ENCODE data around the gene SNX5. TPM values are rescaled to one million over a fixed set of nuclear protein-coding genes. Genes with fewer than 3 reads are reported as not detected.

SNX5 gene
- total and polyA plus RNA-seq, 2 of the 8 experiments (the other 6 are each of a cell fraction or from before 2014, with no cell fraction given): 155 to 194 TPM

DNA sequence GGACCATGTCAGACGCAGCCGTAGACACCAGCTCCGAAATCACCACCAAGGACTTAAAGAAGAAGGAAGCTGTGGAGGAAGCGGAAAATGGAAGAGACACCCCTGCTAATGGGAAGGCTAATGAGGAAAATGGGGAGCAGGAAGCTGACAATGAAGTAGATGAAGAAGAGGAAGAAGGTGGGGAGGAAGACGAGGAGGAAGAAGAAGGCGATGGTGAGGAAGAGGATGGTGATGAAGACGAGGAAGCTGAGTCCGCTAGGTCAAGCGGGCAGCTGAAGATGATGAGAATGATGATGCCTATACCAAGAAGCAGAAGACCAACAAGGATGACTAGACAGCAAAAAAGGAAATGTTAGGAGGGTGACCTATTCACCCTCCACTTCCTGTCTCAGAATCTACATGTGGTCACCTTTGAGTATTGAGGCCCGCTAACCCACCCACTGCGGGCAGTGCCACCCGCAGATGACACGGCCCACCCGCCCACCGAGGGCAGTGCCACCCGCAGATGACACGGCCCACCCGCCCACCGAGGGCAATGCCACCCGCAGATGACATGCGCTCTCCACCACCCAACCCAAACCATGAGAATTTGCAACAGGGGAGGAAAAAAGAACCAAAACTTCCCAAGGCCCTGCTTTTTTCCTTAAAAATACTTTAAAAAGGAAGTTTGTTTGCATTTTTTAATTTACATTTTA is 43.5 kb upstream of the SNX5 start:
- no peak overlapping the region for H3K4me3 ChIP-seq (ENCODE audit: extremely low read depth in 1 of 4, insufficient read depth in 2 of 4, low read depth in 3 of 4, low read length in 4 of 4)
- no peak overlapping the region for H2BK20ac ChIP-seq (ENCODE audit: low read length)
- CTCF ChIA-PET (ENCODE audit: partially characterized antibody): no interaction called here
- no peak overlapping the region for H4K91ac ChIP-seq (replicated peaks; ENCODE audit: insufficient read length, low read length)
- no peak overlapping the region for H4K5ac ChIP-seq (ENCODE audit: insufficient read length, low read depth, low read length)
- no peak overlapping the region for H3K4ac ChIP-seq (replicated peaks; ENCODE audit: insufficient read length, low read depth, low read length)
- no peak overlapping the region for H3K4me2 ChIP-seq (ENCODE audit: insufficient read depth in 1 of 2, low read depth in 2 of 2, low read length in 2 of 2)
- no peaks in the 10 kb centered on the region for H3K9me3 ChIP-seq (ENCODE audit: insufficient read depth in 2 of 2, low read depth in 1 of 2, low read length in 1 of 2)
- no peaks in the 10 kb centered on the region; a peak in 2 of 8 replicates for H3K36me3 ChIP-seq (ENCODE audit: control insufficient read depth in 2 of 4, insufficient read depth in 4 of 4, low read length in 3 of 4)
- POLR2A ChIA-PET (ENCODE audit: partially characterized antibody): interaction anchor here (0.6 kb wide), 1 partner anchor 26 kb away, joined by 4 read pairs; no protein-coding TSS in a partner anchor
- FAIRE-seq (no peak), DNase-seq (ENCODE audit: low read depth in 1 of 2, low spot score in 2 of 2) (no peak)
- H2BK120ac ChIP-seq (replicated peaks; ENCODE audit: low read depth, low read length): no peak overlapping the region
- H3K23ac ChIP-seq (ENCODE audit: insufficient read length): no peak overlapping the region
- WGBS, 2 experiments (ENCODE audit: extremely low coverage in 1 of 2, insufficient coverage in 1 of 2, insufficient read length in 1 of 2, insufficient replicate concordance in 2 of 2, low coverage in 1 of 2, low lambda C conversion rate in 2 of 2, missing lambda C conversion rate in 1 of 2): 91 to 100% methylated on average over 3 to 16 of the region's 21 CpGs
- no peak overlapping the region for H4K8ac ChIP-seq (ENCODE audit: extremely low read depth, insufficient read depth, low read length)
- H3K79me1 ChIP-seq (ENCODE audit: low read depth, low read length): no peaks in the 10 kb centered on the region
- H3K18ac ChIP-seq (ENCODE audit: extremely low read depth, low read length): no peak overlapping the region
- no peak overlapping the region for H3K14ac ChIP-seq (ENCODE audit: insufficient read length)
- no peaks in the 10 kb centered on the region for H3K27me3 ChIP-seq (replicated peaks in 1 of 4; ENCODE audit: control insufficient read depth in 3 of 4, extremely low read depth in 1 of 4, insufficient read depth in 3 of 4, low read length in 3 of 4)
- no peak overlapping the region for H2AK5ac ChIP-seq (ENCODE audit: low read depth, low read length)
- no peak overlapping the region for H3K27ac ChIP-seq (ENCODE audit: low read depth, low read length)
- H2AFZ ChIP-seq (ENCODE audit: low read length): no peak overlapping the region
- H3K9ac ChIP-seq (replicated peaks in 1 of 4; ENCODE audit: extremely low read depth in 1 of 4, low read depth in 3 of 4, low read length in 3 of 4): no peak overlapping the region
- no peaks in the 10 kb centered on the region; a peak in 1 of 7 replicates for H3K4me1 ChIP-seq (replicated peaks in 1 of 4; ENCODE audit: control insufficient read depth in 3 of 4, insufficient read depth in 4 of 4, low read length in 3 of 4)
- no peak overlapping the region for H2BK12ac ChIP-seq (ENCODE audit: low read depth, low read length)
- no peaks in the 10 kb centered on the region for H4K20me1 ChIP-seq (replicated peaks in 1 of 2; ENCODE audit: control insufficient read depth in 1 of 2, insufficient read depth in 2 of 2, low read length in 2 of 2)
- no peak overlapping the region for H3K56ac ChIP-seq (replicated peaks; ENCODE audit: insufficient read length, low read depth, low read length)
- no peak overlapping the region for H2BK15ac ChIP-seq (ENCODE audit: low read length)
- no peaks in the 10 kb centered on the region for H3K23me2 ChIP-seq (ENCODE audit: low read depth, low read length)
- no peak overlapping the region for H2BK5ac ChIP-seq (ENCODE audit: low read depth, low read length)
- no peaks in the 10 kb centered on the region for H3K79me2 ChIP-seq (ENCODE audit: control insufficient read depth in 1 of 2, insufficient read depth in 2 of 2, low read length in 2 of 2)
- TF ChIP-seq EZH2 (IDR thresholded peaks at IDR 0.05; ENCODE audit: low read depth, low read length, severe bottlenecking): no peak
